HepG2 (cell line): Measurements from ENCODE around the gene SLCO4A1. TPM values are rescaled to one million over a fixed set of nuclear protein-coding genes. Genes with fewer than 3 reads are reported as not detected.

Experiments used
- NAIF1 ChIP-seq: sonication (generic); formaldehyde crosslinking; IDR thresholded peaks from 2 replicates; pipeline ENCODE4 v1.5.0; 2020; ENCODE audit warnings: mild to moderate bottlenecking, missing genetic modification reagents, borderline replicate concordance
- SAFB2 ChIP-seq: sonication (generic); formaldehyde crosslinking; IDR thresholded peaks from 2 replicates; pipeline ENCODE4 v1.5.1; 2020; ENCODE audit warnings: missing genetic modification reagents, low read depth, mild to moderate bottlenecking, borderline replicate concordance
- TBX3 ChIP-seq: fragments of 450-650 bp; IDR thresholded peaks from 2 replicates; pipeline ENCODE4 v1.6.1; 2017; ENCODE audit warnings: antibody characterized with exemption, mild to moderate bottlenecking, inconsistent platforms, borderline replicate concordance
- ZBTB7B ChIP-seq: sonication (generic); formaldehyde crosslinking; IDR thresholded peaks from 2 replicates; pipeline ENCODE4 v1.4.0; 2020; ENCODE audit warnings: missing genetic modification reagents
- ZIK1 ChIP-seq: sonication (generic); formaldehyde crosslinking; IDR thresholded peaks from 2 replicates; pipeline ENCODE4 v1.5.0; 2020; ENCODE audit warnings: mild to moderate bottlenecking, low read depth, missing genetic modification reagents, borderline replicate concordance
- ZNF354B ChIP-seq: sonication (generic); formaldehyde crosslinking; IDR thresholded peaks from 2 replicates; pipeline ENCODE4 v1.8.0; 2022; ENCODE audit warnings: mild to moderate bottlenecking, missing genetic modification reagents
- ZNF788 ChIP-seq: sonication (generic); formaldehyde crosslinking; IDR thresholded peaks from 2 replicates; pipeline ENCODE4 v1.5.0; 2020; ENCODE audit warnings: mild to moderate bottlenecking, missing genetic modification reagents, borderline replicate concordance
- polyA plus RNA-seq, 8 experiments: library from polyadenylated mRNA; depleted of rRNA in 3 of 8; stranded (reverse) in 7 of 8; unstranded in 1 of 8; fragments of >200 nt; fragmentation: Illumina TruSeq in 4 of 8; extraction: Trizol in 4 of 8; gene quantifications; 2 replicates each; pipeline versions ENCODE4 v1.2.1 to v1.2.3, GENCODE V29; 2011 to 2016; ENCODE audit warnings: low read depth in 4 of 8, missing spikeins in 1 of 8, mixed read lengths in 1 of 8; ENCODE audit not compliant: insufficient read depth in 1 of 8
- total RNA-seq, 5 experiments: library from RNA; depleted of rRNA; stranded (reverse); fragments of >200 nt; fragmentation: Illumina TruSeq; extraction: Trizol; gene quantifications; 2 replicates each; pipeline ENCODE4 v1.2.3, GENCODE V29; 2016; ENCODE audit warnings: low read depth in 1 of 5
- TF ChIP-seq, protein P1 (sequence below): sonication (generic); formaldehyde crosslinking; IDR thresholded peaks from 2 replicates; pipeline ENCODE4 v1.4.0; 2020; ENCODE audit warnings: mild to moderate bottlenecking, missing genetic modification reagents, borderline replicate concordance
- TF ChIP-seq, protein P2 (sequence below): IDR thresholded peaks from 2 replicates; pipeline ENCODE4 v1.6.1; 2016; ENCODE audit warnings: missing genetic modification reagents, missing compliant biosample characterization
- TF ChIP-seq, protein P3 (sequence below): sonication (generic); formaldehyde crosslinking; IDR thresholded peaks from 2 replicates; pipeline ENCODE4 v1.8.0; 2022; ENCODE audit warnings: missing genetic modification reagents, mild to moderate bottlenecking, moderate library complexity, borderline replicate concordance
- TF ChIP-seq, protein P4 (sequence below): IDR thresholded peaks from 2 replicates; pipeline ENCODE4 v1.4.0; 2020; ENCODE audit warnings: mild to moderate bottlenecking, missing genetic modification reagents
- TF ChIP-seq, protein P5 (sequence below): sonication (generic); formaldehyde crosslinking; IDR thresholded peaks from 2 replicates; pipeline ENCODE4 v1.9.0; 2021; ENCODE audit warnings: mild to moderate bottlenecking, missing genetic modification reagents

Gene SLCO4A1
- total and polyA plus RNA-seq, 2 of the 13 experiments (the other 11 are each of a cell fraction or from before 2014, with no cell fraction given), result 55.5 to 112 TPM

DNA sequence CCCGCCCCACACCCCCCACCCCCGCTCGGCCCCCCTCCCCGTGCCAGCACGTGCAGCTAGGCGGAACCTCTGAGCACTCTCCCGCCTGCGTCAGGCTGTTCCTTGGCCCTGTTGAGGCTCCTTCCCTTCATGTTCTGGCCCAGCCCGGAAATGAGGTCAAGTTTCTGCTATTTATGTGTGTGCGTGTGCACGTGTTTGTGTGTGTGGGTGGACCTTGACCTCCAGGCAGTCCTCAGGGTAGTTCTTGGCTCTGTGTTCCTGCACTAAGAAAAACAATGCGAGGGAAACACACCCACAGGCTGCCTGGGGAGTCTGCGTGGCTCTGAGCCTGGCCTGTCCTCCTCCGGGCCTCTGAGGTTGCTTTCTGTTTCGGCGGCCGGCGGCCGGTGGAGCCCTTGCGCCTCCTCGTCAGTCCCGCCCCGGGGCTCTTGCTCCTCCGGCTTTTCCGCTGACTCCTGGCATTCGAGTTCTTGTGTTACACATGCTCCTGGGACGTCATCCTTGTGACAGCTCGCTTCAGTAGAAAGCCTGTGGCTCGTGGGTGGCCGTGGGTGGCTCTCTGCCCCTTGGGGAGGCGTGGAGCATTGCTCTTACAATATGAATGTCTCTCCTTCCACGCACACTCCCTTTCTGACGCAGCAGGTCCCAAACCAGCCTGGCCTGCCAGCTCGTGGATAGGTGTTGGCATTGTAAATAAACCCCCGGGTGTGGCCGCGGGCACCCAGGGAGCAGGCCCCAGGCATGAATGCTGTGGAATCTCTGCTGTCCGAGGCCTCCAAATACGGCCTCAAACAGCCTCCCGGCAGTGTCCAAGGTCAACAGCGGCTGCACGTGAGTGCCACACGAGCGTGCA lies 10.0 kb downstream of the SLCO4A1 start (continued):
- TF ChIP-seq, protein P1, sequence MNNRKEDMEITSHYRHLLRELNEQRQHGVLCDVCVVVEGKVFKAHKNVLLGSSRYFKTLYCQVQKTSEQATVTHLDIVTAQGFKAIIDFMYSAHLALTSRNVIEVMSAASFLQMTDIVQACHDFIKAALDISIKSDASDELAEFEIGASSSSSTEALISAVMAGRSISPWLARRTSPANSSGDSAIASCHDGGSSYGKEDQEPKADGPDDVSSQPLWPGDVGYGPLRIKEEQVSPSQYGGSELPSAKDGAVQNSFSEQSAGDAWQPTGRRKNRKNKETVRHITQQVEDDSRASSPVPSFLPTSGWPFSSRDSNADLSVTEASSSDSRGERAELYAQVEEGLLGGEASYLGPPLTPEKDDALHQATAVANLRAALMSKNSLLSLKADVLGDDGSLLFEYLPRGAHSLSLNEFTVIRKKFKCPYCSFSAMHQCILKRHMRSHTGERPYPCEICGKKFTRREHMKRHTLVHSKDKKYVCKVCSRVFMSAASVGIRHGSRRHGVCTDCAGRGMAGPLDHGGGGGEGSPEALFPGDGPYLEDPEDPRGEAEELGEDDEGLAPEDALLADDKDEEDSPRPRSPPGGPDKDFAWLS (CRISPR knock-in tag), result no peak
- TF ChIP-seq NAIF1 (CRISPR knock-in tag) (no peak), SAFB2 (CRISPR knock-in tag) (no peak; the same call in 1 of the 2 replicates), ZNF354B (CRISPR knock-in tag) (no peak), ZIK1 (CRISPR knock-in tag) (no peak), TBX3 (no peak), ZNF788 (CRISPR knock-in tag) (peak; percentile 37; the same call in 1 of the 2 replicates), ZBTB7B (peak; percentile 8; the same call in 1 of the 2 replicates)
- TF ChIP-seq, protein P2, sequence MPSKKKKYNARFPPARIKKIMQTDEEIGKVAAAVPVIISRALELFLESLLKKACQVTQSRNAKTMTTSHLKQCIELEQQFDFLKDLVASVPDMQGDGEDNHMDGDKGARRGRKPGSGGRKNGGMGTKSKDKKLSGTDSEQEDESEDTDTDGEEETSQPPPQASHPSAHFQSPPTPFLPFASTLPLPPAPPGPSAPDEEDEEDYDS (CRISPR knock-in tag), result peak; percentile 56
- TF ChIP-seq, protein P3, sequence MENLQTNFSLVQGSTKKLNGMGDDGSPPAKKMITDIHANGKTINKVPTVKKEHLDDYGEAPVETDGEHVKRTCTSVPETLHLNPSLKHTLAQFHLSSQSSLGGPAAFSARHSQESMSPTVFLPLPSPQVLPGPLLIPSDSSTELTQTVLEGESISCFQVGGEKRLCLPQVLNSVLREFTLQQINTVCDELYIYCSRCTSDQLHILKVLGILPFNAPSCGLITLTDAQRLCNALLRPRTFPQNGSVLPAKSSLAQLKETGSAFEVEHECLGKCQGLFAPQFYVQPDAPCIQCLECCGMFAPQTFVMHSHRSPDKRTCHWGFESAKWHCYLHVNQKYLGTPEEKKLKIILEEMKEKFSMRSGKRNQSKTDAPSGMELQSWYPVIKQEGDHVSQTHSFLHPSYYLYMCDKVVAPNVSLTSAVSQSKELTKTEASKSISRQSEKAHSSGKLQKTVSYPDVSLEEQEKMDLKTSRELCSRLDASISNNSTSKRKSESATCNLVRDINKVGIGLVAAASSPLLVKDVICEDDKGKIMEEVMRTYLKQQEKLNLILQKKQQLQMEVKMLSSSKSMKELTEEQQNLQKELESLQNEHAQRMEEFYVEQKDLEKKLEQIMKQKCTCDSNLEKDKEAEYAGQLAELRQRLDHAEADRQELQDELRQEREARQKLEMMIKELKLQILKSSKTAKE (CRISPR knock-in tag), result peak; percentile 77
- TF ChIP-seq, protein P4, sequence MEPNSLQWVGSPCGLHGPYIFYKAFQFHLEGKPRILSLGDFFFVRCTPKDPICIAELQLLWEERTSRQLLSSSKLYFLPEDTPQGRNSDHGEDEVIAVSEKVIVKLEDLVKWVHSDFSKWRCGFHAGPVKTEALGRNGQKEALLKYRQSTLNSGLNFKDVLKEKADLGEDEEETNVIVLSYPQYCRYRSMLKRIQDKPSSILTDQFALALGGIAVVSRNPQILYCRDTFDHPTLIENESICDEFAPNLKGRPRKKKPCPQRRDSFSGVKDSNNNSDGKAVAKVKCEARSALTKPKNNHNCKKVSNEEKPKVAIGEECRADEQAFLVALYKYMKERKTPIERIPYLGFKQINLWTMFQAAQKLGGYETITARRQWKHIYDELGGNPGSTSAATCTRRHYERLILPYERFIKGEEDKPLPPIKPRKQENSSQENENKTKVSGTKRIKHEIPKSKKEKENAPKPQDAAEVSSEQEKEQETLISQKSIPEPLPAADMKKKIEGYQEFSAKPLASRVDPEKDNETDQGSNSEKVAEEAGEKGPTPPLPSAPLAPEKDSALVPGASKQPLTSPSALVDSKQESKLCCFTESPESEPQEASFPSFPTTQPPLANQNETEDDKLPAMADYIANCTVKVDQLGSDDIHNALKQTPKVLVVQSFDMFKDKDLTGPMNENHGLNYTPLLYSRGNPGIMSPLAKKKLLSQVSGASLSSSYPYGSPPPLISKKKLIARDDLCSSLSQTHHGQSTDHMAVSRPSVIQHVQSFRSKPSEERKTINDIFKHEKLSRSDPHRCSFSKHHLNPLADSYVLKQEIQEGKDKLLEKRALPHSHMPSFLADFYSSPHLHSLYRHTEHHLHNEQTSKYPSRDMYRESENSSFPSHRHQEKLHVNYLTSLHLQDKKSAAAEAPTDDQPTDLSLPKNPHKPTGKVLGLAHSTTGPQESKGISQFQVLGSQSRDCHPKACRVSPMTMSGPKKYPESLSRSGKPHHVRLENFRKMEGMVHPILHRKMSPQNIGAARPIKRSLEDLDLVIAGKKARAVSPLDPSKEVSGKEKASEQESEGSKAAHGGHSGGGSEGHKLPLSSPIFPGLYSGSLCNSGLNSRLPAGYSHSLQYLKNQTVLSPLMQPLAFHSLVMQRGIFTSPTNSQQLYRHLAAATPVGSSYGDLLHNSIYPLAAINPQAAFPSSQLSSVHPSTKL, result peak; percentile 93
- TF ChIP-seq, protein P5, sequence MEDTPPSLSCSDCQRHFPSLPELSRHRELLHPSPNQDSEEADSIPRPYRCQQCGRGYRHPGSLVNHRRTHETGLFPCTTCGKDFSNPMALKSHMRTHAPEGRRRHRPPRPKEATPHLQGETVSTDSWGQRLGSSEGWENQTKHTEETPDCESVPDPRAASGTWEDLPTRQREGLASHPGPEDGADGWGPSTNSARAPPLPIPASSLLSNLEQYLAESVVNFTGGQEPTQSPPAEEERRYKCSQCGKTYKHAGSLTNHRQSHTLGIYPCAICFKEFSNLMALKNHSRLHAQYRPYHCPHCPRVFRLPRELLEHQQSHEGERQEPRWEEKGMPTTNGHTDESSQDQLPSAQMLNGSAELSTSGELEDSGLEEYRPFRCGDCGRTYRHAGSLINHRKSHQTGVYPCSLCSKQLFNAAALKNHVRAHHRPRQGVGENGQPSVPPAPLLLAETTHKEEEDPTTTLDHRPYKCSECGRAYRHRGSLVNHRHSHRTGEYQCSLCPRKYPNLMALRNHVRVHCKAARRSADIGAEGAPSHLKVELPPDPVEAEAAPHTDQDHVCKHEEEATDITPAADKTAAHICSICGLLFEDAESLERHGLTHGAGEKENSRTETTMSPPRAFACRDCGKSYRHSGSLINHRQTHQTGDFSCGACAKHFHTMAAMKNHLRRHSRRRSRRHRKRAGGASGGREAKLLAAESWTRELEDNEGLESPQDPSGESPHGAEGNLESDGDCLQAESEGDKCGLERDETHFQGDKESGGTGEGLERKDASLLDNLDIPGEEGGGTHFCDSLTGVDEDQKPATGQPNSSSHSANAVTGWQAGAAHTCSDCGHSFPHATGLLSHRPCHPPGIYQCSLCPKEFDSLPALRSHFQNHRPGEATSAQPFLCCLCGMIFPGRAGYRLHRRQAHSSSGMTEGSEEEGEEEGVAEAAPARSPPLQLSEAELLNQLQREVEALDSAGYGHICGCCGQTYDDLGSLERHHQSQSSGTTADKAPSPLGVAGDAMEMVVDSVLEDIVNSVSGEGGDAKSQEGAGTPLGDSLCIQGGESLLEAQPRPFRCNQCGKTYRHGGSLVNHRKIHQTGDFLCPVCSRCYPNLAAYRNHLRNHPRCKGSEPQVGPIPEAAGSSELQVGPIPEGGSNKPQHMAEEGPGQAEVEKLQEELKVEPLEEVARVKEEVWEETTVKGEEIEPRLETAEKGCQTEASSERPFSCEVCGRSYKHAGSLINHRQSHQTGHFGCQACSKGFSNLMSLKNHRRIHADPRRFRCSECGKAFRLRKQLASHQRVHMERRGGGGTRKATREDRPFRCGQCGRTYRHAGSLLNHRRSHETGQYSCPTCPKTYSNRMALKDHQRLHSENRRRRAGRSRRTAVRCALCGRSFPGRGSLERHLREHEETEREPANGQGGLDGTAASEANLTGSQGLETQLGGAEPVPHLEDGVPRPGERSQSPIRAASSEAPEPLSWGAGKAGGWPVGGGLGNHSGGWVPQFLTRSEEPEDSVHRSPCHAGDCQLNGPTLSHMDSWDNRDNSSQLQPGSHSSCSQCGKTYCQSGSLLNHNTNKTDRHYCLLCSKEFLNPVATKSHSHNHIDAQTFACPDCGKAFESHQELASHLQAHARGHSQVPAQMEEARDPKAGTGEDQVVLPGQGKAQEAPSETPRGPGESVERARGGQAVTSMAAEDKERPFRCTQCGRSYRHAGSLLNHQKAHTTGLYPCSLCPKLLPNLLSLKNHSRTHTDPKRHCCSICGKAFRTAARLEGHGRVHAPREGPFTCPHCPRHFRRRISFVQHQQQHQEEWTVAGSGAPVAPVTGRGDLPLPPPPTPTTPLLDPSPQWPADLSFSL, result no peak; the same call in 1 of the 2 replicates
